Choroid plexus epithelial cell (primary cell): Measurements from ENCODE around the gene TMEM248.
"Not testable (repeated sequence)": the region's sequence is repeated elsewhere in the genome, so short reads cannot be mapped to it uniquely, and the experiment has no call there.

Experiments
- DNase-seq: peaks from one replicate; pipeline ENCODE4 v3.0.0-alpha.2; 2010; ENCODE audit warnings: low read depth
- H3K4me3 ChIP-seq: 2 replicates; pipeline ENCODE4 v1.5.1; 2011; ENCODE audit warnings: low read depth, mild to moderate bottlenecking, control low read depth, low read length, moderate library complexity
- TF ChIP-seq, protein P1 (sequence below): conservative IDR thresholded peaks from 2 replicates; pipeline ENCODE4 v1.5.1; 2011; ENCODE audit warnings: low read depth, mild to moderate bottlenecking, control low read depth, inconsistent platforms, low read length, moderate library complexity

The TMEM248 gene

DNA sequence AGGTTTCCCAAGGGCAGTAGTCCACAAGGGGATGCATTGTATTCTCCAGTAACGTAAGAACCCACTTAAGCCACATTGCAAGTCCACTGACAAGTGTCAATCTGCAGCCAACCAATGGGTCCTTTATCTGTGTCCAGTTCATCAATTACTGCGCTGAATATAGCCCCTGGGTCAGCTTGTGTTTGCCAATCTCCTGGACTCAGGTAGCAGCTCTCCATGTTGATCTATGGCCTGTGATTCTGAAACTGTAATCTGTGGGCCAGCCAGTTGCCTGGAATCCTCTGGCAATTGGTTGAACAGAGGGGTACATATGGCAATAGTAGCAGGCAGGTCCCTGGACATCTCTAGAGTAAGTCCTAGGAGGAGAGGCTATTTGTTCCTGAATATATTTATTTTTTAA is 8.8 kb upstream of the TMEM248 start:
- DNase-seq = no peak
- TF ChIP-seq, protein P1, sequence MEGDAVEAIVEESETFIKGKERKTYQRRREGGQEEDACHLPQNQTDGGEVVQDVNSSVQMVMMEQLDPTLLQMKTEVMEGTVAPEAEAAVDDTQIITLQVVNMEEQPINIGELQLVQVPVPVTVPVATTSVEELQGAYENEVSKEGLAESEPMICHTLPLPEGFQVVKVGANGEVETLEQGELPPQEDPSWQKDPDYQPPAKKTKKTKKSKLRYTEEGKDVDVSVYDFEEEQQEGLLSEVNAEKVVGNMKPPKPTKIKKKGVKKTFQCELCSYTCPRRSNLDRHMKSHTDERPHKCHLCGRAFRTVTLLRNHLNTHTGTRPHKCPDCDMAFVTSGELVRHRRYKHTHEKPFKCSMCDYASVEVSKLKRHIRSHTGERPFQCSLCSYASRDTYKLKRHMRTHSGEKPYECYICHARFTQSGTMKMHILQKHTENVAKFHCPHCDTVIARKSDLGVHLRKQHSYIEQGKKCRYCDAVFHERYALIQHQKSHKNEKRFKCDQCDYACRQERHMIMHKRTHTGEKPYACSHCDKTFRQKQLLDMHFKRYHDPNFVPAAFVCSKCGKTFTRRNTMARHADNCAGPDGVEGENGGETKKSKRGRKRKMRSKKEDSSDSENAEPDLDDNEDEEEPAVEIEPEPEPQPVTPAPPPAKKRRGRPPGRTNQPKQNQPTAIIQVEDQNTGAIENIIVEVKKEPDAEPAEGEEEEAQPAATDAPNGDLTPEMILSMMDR = no peak
- H3K4me3 ChIP-seq = no peak overlapping the region

DNA sequence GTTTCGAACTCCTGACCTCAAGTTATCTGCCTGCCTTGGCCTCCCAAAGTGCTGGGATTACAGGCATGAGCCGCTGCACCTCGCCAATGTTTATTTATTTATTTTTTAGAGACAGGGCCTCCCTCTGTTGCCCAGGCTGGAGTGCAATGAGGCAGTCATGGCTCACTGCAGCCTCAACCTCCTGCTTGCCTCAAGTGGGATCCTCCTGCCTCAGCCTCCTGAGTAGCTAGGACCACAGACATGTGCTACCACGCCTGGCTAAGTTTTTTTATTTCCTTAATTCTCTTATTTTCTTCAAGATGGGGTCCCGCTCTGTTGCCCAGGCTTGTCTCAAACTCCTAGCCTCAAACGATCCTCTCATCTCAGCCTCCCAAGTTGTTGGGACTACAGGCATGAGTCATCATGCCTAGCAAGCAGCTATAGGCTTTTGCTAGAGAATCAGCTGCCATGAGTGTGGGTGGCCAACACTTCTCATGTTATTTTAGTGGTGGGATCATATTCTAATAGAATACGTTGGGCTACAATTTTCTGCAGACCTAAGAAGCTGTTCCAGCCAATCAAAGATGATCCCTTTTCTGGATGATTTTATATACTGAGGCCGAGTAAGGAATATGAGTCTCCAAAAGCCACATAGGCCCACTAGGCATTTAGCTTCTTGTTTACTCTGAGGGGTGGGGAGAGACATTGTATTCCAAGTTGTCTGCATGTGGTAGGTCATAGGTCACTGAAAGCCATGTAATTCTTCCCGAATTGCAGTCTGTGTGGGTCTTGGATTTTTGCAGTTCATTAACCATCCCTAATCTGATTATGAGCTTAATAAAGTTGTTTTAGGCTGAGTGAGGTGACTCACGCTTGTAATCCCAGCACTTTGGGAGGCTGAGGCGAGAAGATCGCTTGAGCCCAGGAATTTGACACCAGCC is 7.6 kb upstream of the TMEM248 start:
- no peak overlapping the region for H3K4me3 ChIP-seq
- no peak for DNase-seq
- TF ChIP-seq, protein P1 = no peak

DNA sequence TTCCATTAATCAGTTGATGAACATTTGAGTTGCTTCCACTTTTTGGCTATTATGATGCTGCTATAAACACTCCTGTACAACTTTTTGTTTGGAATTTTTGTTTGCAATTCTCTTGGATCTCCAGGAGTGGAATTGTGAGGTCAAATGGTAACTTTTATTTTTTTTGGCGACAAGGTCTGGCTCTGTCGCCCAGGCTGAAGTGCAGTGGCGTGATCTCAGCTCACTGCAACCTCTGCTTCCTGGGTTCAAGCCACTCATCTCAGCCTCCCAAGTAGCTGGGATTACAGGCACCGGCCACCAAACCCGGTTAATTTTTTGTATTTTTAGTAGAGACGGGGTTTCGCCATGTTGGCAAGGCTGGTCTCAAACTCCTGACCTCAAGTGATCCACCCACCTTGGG is 3.1 kb upstream of the TMEM248 start:
- not testable (repeated sequence) for DNase-seq

DNA sequence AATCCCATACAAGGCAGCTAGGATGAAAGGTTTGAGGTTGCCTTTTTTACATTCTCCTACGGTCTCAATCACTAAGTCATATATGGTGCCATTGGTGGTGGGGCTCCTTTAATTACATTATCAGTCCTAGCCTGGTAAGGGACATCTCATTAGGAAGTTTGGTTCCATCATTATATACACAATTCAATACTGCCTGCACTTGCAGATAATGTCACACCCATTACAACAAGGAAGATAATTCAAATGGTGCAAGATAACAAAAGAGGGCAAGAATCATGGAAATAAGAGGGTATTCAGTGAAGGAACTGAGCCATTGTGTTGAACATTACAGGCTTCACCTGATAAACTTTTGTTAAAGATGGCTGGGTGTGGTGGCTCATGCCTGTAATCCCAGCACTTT is 1.7 kb upstream of the TMEM248 start:
- no peak overlapping the region for H3K4me3 ChIP-seq
- TF ChIP-seq, protein P1 = no peak
- DNase-seq = no peak

More for the DNA sequence above, 3.1 kb upstream of the TMEM248 start:
- H3K4me3 ChIP-seq = not testable (repeated sequence)

DNA sequence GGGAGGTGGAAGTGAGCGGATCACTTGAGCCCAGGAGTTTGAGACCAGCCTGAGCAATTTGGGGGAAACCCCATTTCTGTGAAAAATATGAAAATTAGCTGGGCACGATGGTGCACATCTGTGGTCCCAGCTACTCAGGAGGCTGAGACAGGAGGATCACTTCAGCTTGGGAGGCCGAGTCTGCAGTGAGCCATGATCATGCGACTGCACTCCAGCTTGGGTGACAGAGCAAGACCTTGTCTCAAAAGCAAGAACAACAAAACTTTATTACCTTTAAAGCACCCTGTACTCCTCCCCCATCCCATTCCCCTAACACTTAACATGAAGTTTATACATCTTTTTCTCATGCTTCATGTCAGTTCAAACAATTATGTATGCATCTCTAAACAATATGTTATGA is 1.3 kb upstream of the TMEM248 start:
- no peak for DNase-seq
- H3K4me3 ChIP-seq = no peak overlapping the region
- TF ChIP-seq, protein P1 = no peak

DNA sequence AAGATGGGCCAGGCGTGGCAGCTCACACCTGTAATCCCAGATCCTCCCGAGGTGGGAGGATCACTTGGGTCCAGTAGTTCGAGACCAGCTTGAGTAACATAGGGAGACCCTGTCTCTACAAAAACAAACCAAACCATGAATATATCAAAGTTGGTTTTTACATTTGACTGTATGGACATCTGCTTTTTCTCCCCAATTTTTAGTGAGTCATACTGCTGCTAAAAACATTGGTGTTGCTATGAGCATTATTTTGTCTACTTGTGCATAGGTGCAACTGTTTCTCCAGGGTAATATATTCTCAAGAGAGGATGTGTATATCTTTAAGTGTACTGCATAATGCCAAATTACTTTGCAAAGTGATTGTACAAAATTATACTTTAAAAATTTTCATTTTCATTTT is 769 bp upstream of the TMEM248 start:
- peak overlapping the region; percentile 95 for H3K4me3 ChIP-seq
- TF ChIP-seq, protein P1 = no peak
- no peak for DNase-seq

DNA sequence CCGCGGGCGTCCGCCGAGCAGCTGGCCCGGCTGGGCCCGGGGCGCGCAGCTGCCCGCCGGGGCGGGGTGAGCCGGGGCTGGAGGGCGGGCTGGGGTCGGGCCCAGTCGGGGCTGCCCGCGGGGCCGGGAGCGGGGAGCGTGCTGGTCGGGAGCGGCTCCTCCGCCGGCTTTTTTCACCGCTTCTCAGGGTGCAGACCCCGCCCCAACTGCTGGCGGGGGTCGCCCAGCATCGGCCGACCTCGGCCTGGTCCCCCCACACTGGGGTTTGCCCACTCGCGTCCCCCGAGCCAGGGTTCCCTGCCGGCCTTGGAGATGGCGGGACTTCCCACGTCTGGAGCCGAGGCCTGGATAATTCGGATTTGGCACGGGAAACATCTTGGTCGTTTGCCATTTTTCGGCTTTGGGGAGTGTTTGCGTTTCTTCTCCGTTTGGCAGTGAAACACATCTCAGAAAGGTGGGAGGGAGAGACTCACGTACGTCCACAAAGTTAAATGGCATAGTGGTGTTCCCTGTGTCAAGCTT is 432 bp downstream of the TMEM248 start:
- TF ChIP-seq, protein P1 = no peak
- H3K4me3 ChIP-seq = peak overlapping the region; percentile 95
- DNase-seq = peak; percentile 43
